Measurements from ENCODE around the gene KIAA1671. TPM values are rescaled to one million over a fixed set of nuclear protein-coding genes. Genes with fewer than 3 reads are reported as not detected.

KIAA1671 gene
- polyA plus RNA-seq, 1 donor from 2014 or later, result 3.0 TPM

DNA sequence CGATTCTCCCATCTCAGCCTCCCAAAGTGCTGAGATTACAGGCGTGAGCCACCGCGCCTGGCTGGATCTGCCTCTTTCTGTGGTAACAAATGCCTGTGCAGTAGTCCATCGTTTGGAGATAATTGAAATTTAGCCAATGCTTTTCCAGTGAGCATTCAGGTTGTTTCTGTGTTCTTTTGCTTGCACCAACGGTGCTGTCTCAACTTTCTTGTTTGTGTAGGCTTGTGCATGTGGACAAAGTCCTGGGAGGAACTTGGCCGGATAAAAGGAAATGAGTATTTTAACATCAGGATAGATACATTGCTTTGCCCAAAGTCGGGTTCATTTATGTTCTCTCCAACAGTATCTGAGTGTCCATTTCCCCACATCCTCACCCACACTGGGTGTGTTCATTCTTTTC is 85.7 kb downstream of the KIAA1671 start:
- Histone ChIP-seq H3K79me2 (replicated peaks; ENCODE audit: insufficient read depth, low read length) (no peaks in the 10 kb centered on the region), H3K9ac (ENCODE audit: low read length) (no peak overlapping the region), H3K27ac (ENCODE audit: low read length) (no peak overlapping the region), H3K27me3 (ENCODE audit: insufficient read depth, low read depth, low read length) (no peaks in the 10 kb centered on the region), H3K4me2 (ENCODE audit: low read length) (no peak overlapping the region), H4K20me1 (ENCODE audit: insufficient read depth) (no peaks in the 10 kb centered on the region), H3K4me3 (ENCODE audit: low read length) (no peak overlapping the region), H3K9me2 (ENCODE audit: insufficient read depth, low read length) (no peaks in the 10 kb centered on the region), H3K9me3 (ENCODE audit: low read length) (no peaks in the 10 kb centered on the region), H2AFZ (ENCODE audit: low read depth, low read length) (no peak overlapping the region), H3F3A (ENCODE audit: insufficient read depth, low read length, poor library complexity, severe bottlenecking) (no peaks in the 10 kb centered on the region), H3K36me3 (ENCODE audit: insufficient read depth, low read length) (no peaks in the 10 kb centered on the region)
- no peak for TF ChIP-seq SMC3 (conservative IDR thresholded peaks at IDR 0.05; ENCODE audit: poor library complexity)
- TF ChIP-seq EZH2 (IDR thresholded peaks at IDR 0.05; ENCODE audit: borderline replicate concordance, insufficient read depth, low read length, poor library complexity, severe bottlenecking), result no peak
- TF ChIP-seq, protein P1, sequence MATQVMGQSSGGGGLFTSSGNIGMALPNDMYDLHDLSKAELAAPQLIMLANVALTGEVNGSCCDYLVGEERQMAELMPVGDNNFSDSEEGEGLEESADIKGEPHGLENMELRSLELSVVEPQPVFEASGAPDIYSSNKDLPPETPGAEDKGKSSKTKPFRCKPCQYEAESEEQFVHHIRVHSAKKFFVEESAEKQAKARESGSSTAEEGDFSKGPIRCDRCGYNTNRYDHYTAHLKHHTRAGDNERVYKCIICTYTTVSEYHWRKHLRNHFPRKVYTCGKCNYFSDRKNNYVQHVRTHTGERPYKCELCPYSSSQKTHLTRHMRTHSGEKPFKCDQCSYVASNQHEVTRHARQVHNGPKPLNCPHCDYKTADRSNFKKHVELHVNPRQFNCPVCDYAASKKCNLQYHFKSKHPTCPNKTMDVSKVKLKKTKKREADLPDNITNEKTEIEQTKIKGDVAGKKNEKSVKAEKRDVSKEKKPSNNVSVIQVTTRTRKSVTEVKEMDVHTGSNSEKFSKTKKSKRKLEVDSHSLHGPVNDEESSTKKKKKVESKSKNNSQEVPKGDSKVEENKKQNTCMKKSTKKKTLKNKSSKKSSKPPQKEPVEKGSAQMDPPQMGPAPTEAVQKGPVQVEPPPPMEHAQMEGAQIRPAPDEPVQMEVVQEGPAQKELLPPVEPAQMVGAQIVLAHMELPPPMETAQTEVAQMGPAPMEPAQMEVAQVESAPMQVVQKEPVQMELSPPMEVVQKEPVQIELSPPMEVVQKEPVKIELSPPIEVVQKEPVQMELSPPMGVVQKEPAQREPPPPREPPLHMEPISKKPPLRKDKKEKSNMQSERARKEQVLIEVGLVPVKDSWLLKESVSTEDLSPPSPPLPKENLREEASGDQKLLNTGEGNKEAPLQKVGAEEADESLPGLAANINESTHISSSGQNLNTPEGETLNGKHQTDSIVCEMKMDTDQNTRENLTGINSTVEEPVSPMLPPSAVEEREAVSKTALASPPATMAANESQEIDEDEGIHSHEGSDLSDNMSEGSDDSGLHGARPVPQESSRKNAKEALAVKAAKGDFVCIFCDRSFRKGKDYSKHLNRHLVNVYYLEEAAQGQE (IDR thresholded peaks at IDR 0.05; ENCODE audit: borderline replicate concordance), result no peak
- TF ChIP-seq MXI1 (conservative IDR thresholded peaks at IDR 0.05; ENCODE audit: poor library complexity, severe bottlenecking), result no peak
- TF ChIP-seq, protein P2, sequence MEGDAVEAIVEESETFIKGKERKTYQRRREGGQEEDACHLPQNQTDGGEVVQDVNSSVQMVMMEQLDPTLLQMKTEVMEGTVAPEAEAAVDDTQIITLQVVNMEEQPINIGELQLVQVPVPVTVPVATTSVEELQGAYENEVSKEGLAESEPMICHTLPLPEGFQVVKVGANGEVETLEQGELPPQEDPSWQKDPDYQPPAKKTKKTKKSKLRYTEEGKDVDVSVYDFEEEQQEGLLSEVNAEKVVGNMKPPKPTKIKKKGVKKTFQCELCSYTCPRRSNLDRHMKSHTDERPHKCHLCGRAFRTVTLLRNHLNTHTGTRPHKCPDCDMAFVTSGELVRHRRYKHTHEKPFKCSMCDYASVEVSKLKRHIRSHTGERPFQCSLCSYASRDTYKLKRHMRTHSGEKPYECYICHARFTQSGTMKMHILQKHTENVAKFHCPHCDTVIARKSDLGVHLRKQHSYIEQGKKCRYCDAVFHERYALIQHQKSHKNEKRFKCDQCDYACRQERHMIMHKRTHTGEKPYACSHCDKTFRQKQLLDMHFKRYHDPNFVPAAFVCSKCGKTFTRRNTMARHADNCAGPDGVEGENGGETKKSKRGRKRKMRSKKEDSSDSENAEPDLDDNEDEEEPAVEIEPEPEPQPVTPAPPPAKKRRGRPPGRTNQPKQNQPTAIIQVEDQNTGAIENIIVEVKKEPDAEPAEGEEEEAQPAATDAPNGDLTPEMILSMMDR (IDR thresholded peaks at IDR 0.05; ENCODE audit: poor library complexity, severe bottlenecking), result no peak
- TF ChIP-seq EP300 (conservative IDR thresholded peaks at IDR 0.05; ENCODE audit: poor library complexity, severe bottlenecking), result no peak
- TF ChIP-seq POLR2AphosphoS5 (IDR thresholded peaks at IDR 0.05), result no peak
- no peak for TF ChIP-seq RAD21 (conservative IDR thresholded peaks at IDR 0.05)
- no peak for TF ChIP-seq TAF1 (IDR thresholded peaks at IDR 0.05; ENCODE audit: low read depth)

- Histone ChIP-seq H4K20me1 (ENCODE audit: insufficient read depth) (no peaks in the 10 kb centered on the region), H3K4me3 (ENCODE audit: low read length) (no peak overlapping the region), H3K27ac (ENCODE audit: low read length) (no peak overlapping the region), H3K79me2 (replicated peaks; ENCODE audit: insufficient read depth, low read length) (no peaks in the 10 kb centered on the region), H2AFZ (ENCODE audit: low read depth, low read length) (no peak overlapping the region), H3K9ac (ENCODE audit: low read length) (no peak overlapping the region), H3K4me2 (ENCODE audit: low read length) (no peak overlapping the region), H3F3A (ENCODE audit: insufficient read depth, low read length, poor library complexity, severe bottlenecking) (no peaks in the 10 kb centered on the region), H3K9me2 (ENCODE audit: insufficient read depth, low read length) (no peaks in the 10 kb centered on the region), H3K9me3 (ENCODE audit: low read length) (no peaks in the 10 kb centered on the region), H3K36me3 (ENCODE audit: insufficient read depth, low read length) (no peaks in the 10 kb centered on the region), H3K27me3 (ENCODE audit: insufficient read depth, low read depth, low read length) (no peaks in the 10 kb centered on the region)
- TF ChIP-seq, protein P1 (IDR thresholded peaks at IDR 0.05; ENCODE audit: borderline replicate concordance), result no peak
- TF ChIP-seq POLR2AphosphoS5 (IDR thresholded peaks at IDR 0.05), result no peak
These were observed 86.3 kb downstream of the KIAA1671 start for GRCh38 chr22:25038771-25039170.
